ENCODE measurements around the gene FAM114A1. TPM values are rescaled to one million over a fixed set of nuclear protein-coding genes. Genes with fewer than 3 reads are reported as not detected.

FAM114A1 gene
- total RNA-seq, 6 experiments from 2014 or later: 161 to 210 (median 187) TPM

GRCh38 chr4:38925492-38926413 lies 58.1 kb downstream of the FAM114A1 start:
- peaks cover 25% of the 10 kb centered on the region for H3K36me3 Mint-ChIP-seq (ENCODE audit: low read depth)
- no peaks in the 10 kb centered on the region for H3K9me3 Mint-ChIP-seq
- no peak for TF ChIP-seq CTCF (IDR thresholded peaks at IDR 0.05)
- DNase-seq: no peak
- H3K27ac Mint-ChIP-seq: no peak overlapping the region
- no peaks in the 10 kb centered on the region for H3K4me1 Mint-ChIP-seq (ENCODE audit: low read depth)
- no peaks in the 10 kb centered on the region; the same call in 1 of the 2 replicates for H3K27me3 Mint-ChIP-seq (ENCODE audit: insufficient read depth)
- H3K4me3 Mint-ChIP-seq: no peak overlapping the region

GRCh38 chr4:38926896-38927295 lies 59.3 kb downstream of the FAM114A1 start:
- H3K4me3 Mint-ChIP-seq: no peak overlapping the region
- no peaks in the 10 kb centered on the region for H3K4me1 Mint-ChIP-seq (ENCODE audit: low read depth)
- H3K9me3 Mint-ChIP-seq: no peaks in the 10 kb centered on the region
- peak overlapping the region; percentile 39; the same call in 1 of the 2 replicates for H3K27ac Mint-ChIP-seq
- no peak for TF ChIP-seq CTCF (IDR thresholded peaks at IDR 0.05)
- H3K27me3 Mint-ChIP-seq (ENCODE audit: insufficient read depth): no peaks in the 10 kb centered on the region
- H3K36me3 Mint-ChIP-seq (ENCODE audit: low read depth): peaks cover 27% of the 10 kb centered on the region
- DNase-seq: no peak

GRCh38 chr4:38928568-38928967 lies 61.0 kb downstream of the FAM114A1 start:
- DNase-seq: no peak
- Mint-ChIP-seq H3K36me3 (ENCODE audit: low read depth) (peaks cover 27% of the 10 kb centered on the region), H3K4me3 (no peak overlapping the region), H3K27ac (no peak overlapping the region), H3K27me3 (ENCODE audit: insufficient read depth) (no peaks in the 10 kb centered on the region), H3K4me1 (ENCODE audit: low read depth) (no peaks in the 10 kb centered on the region), H3K9me3 (no peaks in the 10 kb centered on the region)
- TF ChIP-seq CTCF (IDR thresholded peaks at IDR 0.05): no peak

- DNase-seq: no peak
- peaks cover 31% of the 10 kb centered on the region for H3K36me3 Mint-ChIP-seq (ENCODE audit: low read depth)
These were observed 61.4 kb downstream of the FAM114A1 start for GRCh38 chr4:38928974-38929373.

GRCh38 chr4:38930204-38930603 lies 62.6 kb downstream of the FAM114A1 start:
- Mint-ChIP-seq H3K4me1 (ENCODE audit: low read depth) (peaks cover 13% of the 10 kb centered on the region), H3K36me3 (ENCODE audit: low read depth) (peaks cover 39% of the 10 kb centered on the region), H3K27ac (no peak overlapping the region), H3K9me3 (no peaks in the 10 kb centered on the region), H3K27me3 (ENCODE audit: insufficient read depth) (no peaks in the 10 kb centered on the region), H3K4me3 (no peak overlapping the region)
- no peak for DNase-seq
- TF ChIP-seq CTCF (IDR thresholded peaks at IDR 0.05): no peak

More at GRCh38 chr4:38928974-38929373, 61.4 kb downstream of the FAM114A1 start:
- no peaks in the 10 kb centered on the region for H3K27me3 Mint-ChIP-seq (ENCODE audit: insufficient read depth)
- no peaks in the 10 kb centered on the region for H3K9me3 Mint-ChIP-seq
- no peak overlapping the region for H3K4me3 Mint-ChIP-seq
- H3K4me1 Mint-ChIP-seq (ENCODE audit: low read depth): peaks cover under 1% of the 10 kb centered on the region; the same call in 1 of the 2 replicates
- TF ChIP-seq CTCF (IDR thresholded peaks at IDR 0.05): no peak
- no peak overlapping the region for H3K27ac Mint-ChIP-seq
